ENCODE measurements around the gene CPT2. TPM values are rescaled to one million over a fixed set of nuclear protein-coding genes. Genes with fewer than 3 reads are reported as not detected.

CPT2 gene
- total RNA-seq, 4 donors from 2014 or later = 11.4 to 19.1 (median 16.0) TPM

DNA sequence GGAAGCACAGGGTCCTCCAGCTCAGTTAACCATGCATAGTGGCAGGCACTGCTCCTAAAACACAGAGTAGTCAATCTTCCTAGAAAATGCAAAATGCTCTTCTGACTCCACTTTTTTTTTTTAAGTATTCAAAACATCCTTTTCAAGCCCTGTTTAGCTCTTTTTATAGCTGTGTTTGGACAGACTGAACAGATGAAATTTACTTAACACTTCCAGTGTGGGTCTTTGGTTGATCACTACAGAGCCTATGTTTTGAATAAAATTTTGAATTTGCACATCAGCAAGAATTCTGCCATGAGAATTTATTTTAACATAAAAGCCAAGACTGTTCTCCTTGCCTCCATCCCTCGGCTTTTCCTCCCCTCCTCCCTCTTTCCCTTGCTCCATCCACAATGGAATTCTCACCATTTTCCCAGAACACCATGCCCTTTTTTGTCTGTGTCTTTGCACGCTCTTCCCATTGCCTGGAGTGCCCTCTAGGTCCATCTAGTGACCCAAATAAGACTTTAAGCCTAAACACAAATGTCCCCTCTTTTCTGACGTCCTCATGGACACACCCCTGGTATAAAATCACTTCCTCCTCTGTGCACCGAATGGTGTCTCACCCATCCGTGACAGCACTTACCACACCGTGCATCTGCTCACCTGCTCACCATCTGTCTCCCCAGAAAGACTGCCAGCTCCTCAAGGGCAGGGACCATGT, 24.0 kb upstream of the CPT2 start:
- no peak for TF ChIP-seq POLR2A (IDR thresholded peaks at IDR 0.05; ENCODE audit: low read depth)
- TF ChIP-seq POLR2AphosphoS5 (IDR thresholded peaks at IDR 0.05) = no peak
- no peak for TF ChIP-seq CTCF (IDR thresholded peaks at IDR 0.05)
- no peak for TF ChIP-seq EP300 (IDR thresholded peaks at IDR 0.05)
- H3K27me3 ChIP-seq = no peaks in the 10 kb centered on the region
- H3K27ac ChIP-seq (replicated peaks in 1 of 4) = no peak overlapping the region
- no peak overlapping the region for H3K4me3 ChIP-seq
- 35% methylated on average over 6 of the region's 6 CpGs for WGBS
- H3K4me1 ChIP-seq = peaks cover 7 to 31% (median 26%) of the 10 kb centered on the region in 4 donors
- H3K9me3 ChIP-seq = no peaks in the 10 kb centered on the region
- intact Hi-C loops (cut with DNase I) = no loop called here
- DNase-seq (ENCODE audit: extremely low spot score) = no peak
- no peaks in the 10 kb centered on the region for H3K36me3 ChIP-seq

DNA sequence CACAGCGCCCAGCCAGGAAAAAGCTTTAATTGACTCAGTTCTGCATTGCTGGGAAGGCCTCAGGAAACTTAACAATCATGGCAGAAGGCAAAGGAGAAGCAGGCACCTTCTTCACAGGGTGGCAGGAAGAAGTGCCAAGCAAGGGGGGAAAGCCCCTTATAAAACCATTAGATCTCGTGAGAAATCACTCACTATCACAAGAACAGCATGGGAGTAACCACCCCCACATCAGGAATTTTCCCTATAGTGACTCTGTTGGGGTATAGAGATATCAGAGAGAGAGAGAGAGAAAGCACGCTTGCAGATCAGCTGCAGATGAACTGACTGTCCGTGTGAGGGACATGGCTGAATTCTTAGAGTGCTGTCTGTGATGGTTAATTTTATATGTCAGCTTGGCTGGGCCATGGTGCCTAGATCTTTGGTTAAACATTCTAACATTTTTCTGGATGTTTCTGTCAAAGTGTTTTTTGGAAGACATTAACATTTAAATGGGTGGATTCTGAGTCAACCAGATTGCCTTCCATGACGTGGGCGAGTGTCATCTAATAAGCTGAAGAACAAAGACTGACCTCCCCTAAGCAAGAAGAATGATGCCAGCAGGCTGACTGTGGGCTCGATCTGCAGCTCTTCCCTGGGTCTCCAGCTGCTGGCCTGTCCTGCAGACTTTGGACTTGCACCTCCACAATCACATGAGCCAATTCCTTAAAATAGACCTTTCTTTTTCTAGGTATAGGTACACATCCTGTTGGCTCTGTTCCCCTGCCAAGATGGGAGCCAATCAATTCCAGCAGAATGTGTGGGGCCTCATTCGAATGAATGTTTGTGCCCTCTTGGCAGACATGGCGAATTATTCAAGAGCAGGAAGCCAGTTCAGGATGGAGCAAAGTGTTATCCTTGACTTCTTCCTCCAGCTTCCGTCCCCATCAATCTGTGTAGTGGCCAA, 21.4 kb upstream of the CPT2 start:
- TF ChIP-seq POLR2A (IDR thresholded peaks at IDR 0.05; ENCODE audit: low read depth) (no peak), POLR2AphosphoS5 (IDR thresholded peaks at IDR 0.05) (no peak), EP300 (IDR thresholded peaks at IDR 0.05) (no peak), CTCF (IDR thresholded peaks at IDR 0.05) (no peak)
- H3K36me3 ChIP-seq = no peaks in the 10 kb centered on the region
- H3K4me1 ChIP-seq = peaks cover 7 to 33% (median 26%) of the 10 kb centered on the region in 4 donors
- H3K4me3 ChIP-seq = no peak overlapping the region
- no peak for DNase-seq (ENCODE audit: extremely low spot score)
- intact Hi-C loops (cut with DNase I) = no loop called here
- H3K27me3 ChIP-seq = no peaks in the 10 kb centered on the region
- no peak overlapping the region for H3K27ac ChIP-seq (replicated peaks in 1 of 4)
- H3K9me3 ChIP-seq = no peaks in the 10 kb centered on the region
- 84% methylated on average over 10 of the region's 10 CpGs for WGBS

DNA sequence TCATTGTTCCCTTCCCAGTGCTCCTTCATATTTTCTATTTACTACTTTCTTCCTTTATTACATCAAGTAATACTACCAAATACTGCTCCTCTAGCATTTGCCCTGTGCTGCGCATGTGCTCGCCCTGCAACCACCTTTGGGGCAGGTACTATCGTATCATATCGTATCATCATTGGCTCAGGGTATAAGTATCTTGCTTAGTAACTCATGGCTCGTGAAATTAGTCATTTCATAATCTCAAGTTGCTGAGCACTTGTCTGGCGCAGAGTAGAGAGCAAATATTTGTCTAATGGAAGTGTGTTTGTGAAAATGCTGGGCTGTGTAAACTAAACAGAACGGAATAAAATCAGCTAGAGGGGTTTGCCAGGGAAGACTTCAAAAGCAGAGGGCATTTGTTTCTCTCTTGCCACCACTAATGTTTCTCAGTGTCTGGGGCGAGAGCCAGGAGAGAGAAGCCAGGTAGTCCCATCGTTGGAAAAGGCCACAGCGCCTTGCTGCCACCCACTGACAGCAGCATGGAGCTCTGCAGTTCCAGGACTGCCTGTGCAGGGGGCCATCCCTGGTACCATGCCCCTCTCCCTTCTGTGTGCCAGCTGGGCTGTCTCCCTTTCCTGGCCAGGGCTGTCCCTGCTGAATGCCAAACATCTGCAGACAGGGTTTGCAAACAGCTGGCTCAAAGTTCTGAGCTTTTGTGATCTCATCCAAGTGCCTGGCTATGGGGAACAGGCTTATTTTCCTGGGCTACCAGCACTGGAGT, 20.0 kb upstream of the CPT2 start:
- Histone ChIP-seq H3K4me1 (peaks cover 7 to 33% (median 26%) of the 10 kb centered on the region in 4 donors), H3K27me3 (no peaks in the 10 kb centered on the region), H3K9me3 (no peaks in the 10 kb centered on the region), H3K36me3 (no peaks in the 10 kb centered on the region), H3K4me3 (no peak overlapping the region), H3K27ac (replicated peaks in 1 of 4) (peak overlapping the region in 3 of 4 donors; percentile 0 to 24 (median 19))
- no peak for DNase-seq (ENCODE audit: extremely low spot score)
- WGBS = 42% methylated on average over 10 of the region's 10 CpGs
- intact Hi-C loops (cut with DNase I) = no loop called here
- no peak for TF ChIP-seq POLR2A (IDR thresholded peaks at IDR 0.05; ENCODE audit: low read depth)
- peak in 2 of 3 experiments; percentile 15 to 20 for TF ChIP-seq CTCF (IDR thresholded peaks at IDR 0.05)

DNA sequence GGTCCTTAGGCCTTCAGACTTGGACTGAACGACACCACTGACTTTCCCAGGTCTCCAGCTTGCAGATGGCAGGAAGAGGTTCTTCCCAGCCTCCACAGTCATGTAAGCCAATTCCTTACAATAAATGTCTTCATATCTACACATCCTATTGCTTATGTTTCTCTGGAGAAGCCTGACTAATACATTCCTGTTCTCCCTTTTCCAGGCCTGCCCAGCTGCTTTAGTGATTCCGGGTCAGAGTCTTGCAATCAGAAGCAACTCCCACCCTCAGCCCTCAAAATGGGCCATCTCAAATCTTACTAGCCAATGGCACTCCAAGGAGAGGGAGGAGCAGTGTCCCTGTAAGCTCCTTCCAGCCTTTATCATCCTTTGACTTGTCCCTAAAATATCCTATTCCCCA, 16.4 kb upstream of the CPT2 start:
- TF ChIP-seq POLR2AphosphoS5 (IDR thresholded peaks at IDR 0.05) (no peak), EP300 (IDR thresholded peaks at IDR 0.05) (no peak), CTCF (IDR thresholded peaks at IDR 0.05) (no peak), POLR2A (IDR thresholded peaks at IDR 0.05; ENCODE audit: low read depth) (no peak)
- H3K9me3 ChIP-seq = no peaks in the 10 kb centered on the region
- WGBS = 85% methylated on average over 2 of the region's 2 CpGs
- no peak for DNase-seq (ENCODE audit: extremely low spot score)
- intact Hi-C loops (cut with DNase I) = loop anchor here (10.0 kb wide), 3 partner anchors 115 to 255 kb away; partner anchors contain the start of genes ECHDC2, PODN and SCP2
- H3K27me3 ChIP-seq = no peaks in the 10 kb centered on the region
- no peak overlapping the region for H3K27ac ChIP-seq (replicated peaks in 1 of 4)
- H3K4me1 ChIP-seq = peaks cover 4 to 27% (median 23%) of the 10 kb centered on the region in 4 donors
- H3K36me3 ChIP-seq = no peaks in the 10 kb centered on the region
- no peak overlapping the region for H3K4me3 ChIP-seq
